PC-3 (cell line): Measurements from ENCODE around the gene CLMN. TPM values are rescaled to one million over a fixed set of nuclear protein-coding genes. Genes with fewer than 3 reads are reported as not detected.

ENCODE experiments used
- ATAC-seq: fragments of 200-7000 bp; cut with Tn5 transposase; 2 replicates; pipeline ENCODE4 v1.9.1; 2020; ENCODE audit warnings: mild to moderate bottlenecking, moderate library complexity
- BruUV-seq: library from RNA; stranded (reverse); fragments of 400-500 nt; replicated peaks from 2 replicates; lab custom pipeline; 2021; lab: Mats Ljungman, UMichigan
- CTCF ChIA-PET: fragments of 300-600 bp; sonication (Branson Sonifier 250); formaldehyde crosslinking; loops from one replicate; lab custom pipeline; 2022; ENCODE audit warnings: antibody characterized with exemption; lab: Charles Lee
- POLR2A ChIA-PET: fragments of 300-600 bp; sonication (Branson Sonifier 250); formaldehyde crosslinking; loops from one replicate; lab custom pipeline; 2022; ENCODE audit warnings: antibody characterized with exemption; ENCODE audit not compliant: unreplicated experiment; lab: Charles Lee
- DNase-seq: peaks from one replicate; pipeline ENCODE4 v3.0.0-alpha.2; 2015
- H2AFZ ChIP-seq: fragments of 300-600 bp; sonication (generic); 2 replicates; pipeline ENCODE4 v1.6.0; 2016; ENCODE audit warnings: antibody characterized with exemption, low read length
- H3F3A ChIP-seq: fragments of 300-600 bp; sonication (generic); one replicate; pipeline ENCODE4 v1.6.0; 2017; ENCODE audit warnings: antibody characterized with exemption, low read length, control low read depth, mild to moderate bottlenecking; ENCODE audit not compliant: unreplicated experiment
- H3K27ac ChIP-seq: fragments of 300-600 bp; sonication (generic); 2 replicates; pipeline ENCODE4 v1.5.1; 2016; ENCODE audit warnings: mild to moderate bottlenecking, low read length
- H3K27me3 ChIP-seq: fragments of 300-600 bp; sonication (generic); 2 replicates; pipeline ENCODE4 v1.6.1; 2016; ENCODE audit warnings: low read length, mixed read lengths
- H3K36me3 ChIP-seq: fragments of 300-600 bp; sonication (generic); 2 replicates; pipeline ENCODE4 v1.6.1; 2016; ENCODE audit warnings: low read depth, mixed run types, low read length, mixed read lengths
- H3K4me1 ChIP-seq: fragments of 300-600 bp; sonication (generic); 2 replicates; pipeline ENCODE4 v1.5.1; 2016; ENCODE audit warnings: low read length; ENCODE audit not compliant: insufficient read depth
- H3K4me2 ChIP-seq: fragments of 300-600 bp; sonication (generic); 2 replicates; pipeline ENCODE4 v1.6.0; 2016; ENCODE audit warnings: low read length
- H3K4me3 ChIP-seq: fragments of 300-600 bp; sonication (generic); 2 replicates; pipeline ENCODE4 v1.5.1; 2016; ENCODE audit warnings: mild to moderate bottlenecking, low read length, mixed read lengths
- H3K79me2 ChIP-seq: fragments of 300-600 bp; sonication (generic); 2 replicates; pipeline ENCODE4 v1.6.1; 2017; ENCODE audit warnings: low read length, mixed read lengths
- H3K9ac ChIP-seq: fragments of 300-600 bp; sonication (generic); 2 replicates; pipeline ENCODE4 v1.6.0; 2016; ENCODE audit warnings: mild to moderate bottlenecking, low read length
- H3K9me2 ChIP-seq: fragments of 300-600 bp; sonication (generic); replicated peaks from 2 replicates; pipeline ENCODE4 v1.6.1; 2016; ENCODE audit warnings: mixed run types, low read length, mixed read lengths
- H3K9me3 ChIP-seq: fragments of 300-600 bp; sonication (generic); 2 replicates; pipeline ENCODE4 v1.6.1; 2016; ENCODE audit warnings: low read length, mixed read lengths
- H4K20me1 ChIP-seq: fragments of 300-600 bp; sonication (generic); 2 replicates; pipeline ENCODE4 v1.6.1; 2016; ENCODE audit warnings: low read length, mixed read lengths
- CTCF ChIP-seq: fragments of 300-600 bp; sonication (generic); conservative IDR thresholded peaks from 2 replicates; pipeline ENCODE4 v1.5.1; 2017; ENCODE audit warnings: antibody characterized with exemption, low read depth, mild to moderate bottlenecking, low read length
- EZH2 ChIP-seq: fragments of 300-600 bp; sonication (generic); IDR thresholded peaks from one replicate; pipeline ENCODE4 v1.6.1; 2017; ENCODE audit warnings: antibody characterized with exemption, mild to moderate bottlenecking, low read length; ENCODE audit not compliant: unreplicated experiment
- EZH2phosphoT487 ChIP-seq: fragments of 300-600 bp; sonication (generic); IDR thresholded peaks from 2 replicates; pipeline ENCODE4 v1.6.1; 2018; ENCODE audit warnings: mild to moderate bottlenecking, antibody characterized with exemption, low read length, borderline replicate concordance
- intact Hi-C: fragments of 100-400 bp; cut with micrococcal nuclease; formaldehyde crosslinking; loops from 2 replicates; pipeline ENCODE4 v1.9.0; 2023
- total RNA-seq: library from RNA; depleted of rRNA; stranded (reverse); fragments of >200 nt; gene quantifications from 2 replicates; pipeline ENCODE4 v1.2.3, GENCODE V29; 2014

Gene CLMN
- total RNA-seq, 1 experiment from 2014 or later = 3.5 TPM

GRCh38 chr14:95275494-95275893, 44.2 kb downstream of the CLMN start:
- no peaks in the 10 kb centered on the region for H3K27me3 ChIP-seq
- intact Hi-C loops = no loop called here
- no peaks in the 10 kb centered on the region for H3F3A ChIP-seq
- H3K9ac ChIP-seq = no peak overlapping the region
- ChIA-PET CTCF (no interaction called here), POLR2A (no interaction called here)
- no peak overlapping the region for H3K27ac ChIP-seq
- DNase-seq (no peak), ATAC-seq (no peak)
- BruUV-seq = no TSS peak
- TF ChIP-seq EZH2 = no peak
- no peak for TF ChIP-seq EZH2phosphoT487
- TF ChIP-seq CTCF = no peak
- no peaks in the 10 kb centered on the region for H4K20me1 ChIP-seq
- H3K9me3 ChIP-seq = no peaks in the 10 kb centered on the region
- no peak overlapping the region for H3K4me3 ChIP-seq
- no peaks in the 10 kb centered on the region for H3K79me2 ChIP-seq
- no peak overlapping the region for H2AFZ ChIP-seq
- no peaks in the 10 kb centered on the region for H3K9me2 ChIP-seq
- H3K4me2 ChIP-seq = no peak overlapping the region
- no peaks in the 10 kb centered on the region for H3K36me3 ChIP-seq
- 0 out of 2 replicates have a peak, but pooled peaks cover 3% of the 10 kb centered on the region for H3K4me1 ChIP-seq

GRCh38 chr14:95274874-95275273, 44.8 kb downstream of the CLMN start:
- intact Hi-C loops = no loop called here
- Histone ChIP-seq H3K27ac (no peak overlapping the region), H2AFZ (no peak overlapping the region), H3K9me3 (no peaks in the 10 kb centered on the region), H3K9ac (no peak overlapping the region), H3K9me2 (no peaks in the 10 kb centered on the region), H3K79me2 (no peaks in the 10 kb centered on the region), H4K20me1 (no peaks in the 10 kb centered on the region), H3F3A (no peaks in the 10 kb centered on the region), H3K27me3 (no peaks in the 10 kb centered on the region), H3K36me3 (no peaks in the 10 kb centered on the region), H3K4me2 (no peak overlapping the region), H3K4me3 (no peak overlapping the region), H3K4me1 (0 out of 2 replicates have a peak, but pooled peaks cover 3% of the 10 kb centered on the region)
- DNase-seq (no peak), ATAC-seq (no peak)
- TF ChIP-seq CTCF (no peak), EZH2phosphoT487 (no peak), EZH2 (no peak)
- ChIA-PET CTCF (no interaction called here), POLR2A (no interaction called here)
- BruUV-seq = no TSS peak

GRCh38 chr14:95274279-95274678, 45.4 kb downstream of the CLMN start:
- intact Hi-C loops = no loop called here
- H3K36me3 ChIP-seq = no peaks in the 10 kb centered on the region
- no peaks in the 10 kb centered on the region for H3K79me2 ChIP-seq
- H3K4me3 ChIP-seq = no peak overlapping the region
- H3K27me3 ChIP-seq = no peaks in the 10 kb centered on the region
- BruUV-seq = no TSS peak
- DNase-seq (no peak), ATAC-seq (no peak)
- H3K4me1 ChIP-seq = 0 out of 2 replicates have a peak, but pooled peaks cover 3% of the 10 kb centered on the region
- H3K27ac ChIP-seq = no peak overlapping the region
- H4K20me1 ChIP-seq = no peaks in the 10 kb centered on the region
- ChIA-PET POLR2A (no interaction called here), CTCF (no interaction called here)
- no peaks in the 10 kb centered on the region for H3K9me3 ChIP-seq
- TF ChIP-seq CTCF (no peak), EZH2 (no peak), EZH2phosphoT487 (no peak)
- H2AFZ ChIP-seq = no peak overlapping the region
- no peaks in the 10 kb centered on the region for H3K9me2 ChIP-seq
- H3K4me2 ChIP-seq = no peak overlapping the region
- no peak overlapping the region for H3K9ac ChIP-seq
- no peaks in the 10 kb centered on the region for H3F3A ChIP-seq
